IPS DF 4.7 (cell line): ENCODE measurements around the gene PASD1.

Experiments used
- DNase-seq: peaks from one replicate; pipeline ENCODE4 v3.0.0-alpha.2; 2013; ENCODE audit warnings: low spot score; ENCODE audit errors: extremely low read depth

PASD1 gene

DNA sequence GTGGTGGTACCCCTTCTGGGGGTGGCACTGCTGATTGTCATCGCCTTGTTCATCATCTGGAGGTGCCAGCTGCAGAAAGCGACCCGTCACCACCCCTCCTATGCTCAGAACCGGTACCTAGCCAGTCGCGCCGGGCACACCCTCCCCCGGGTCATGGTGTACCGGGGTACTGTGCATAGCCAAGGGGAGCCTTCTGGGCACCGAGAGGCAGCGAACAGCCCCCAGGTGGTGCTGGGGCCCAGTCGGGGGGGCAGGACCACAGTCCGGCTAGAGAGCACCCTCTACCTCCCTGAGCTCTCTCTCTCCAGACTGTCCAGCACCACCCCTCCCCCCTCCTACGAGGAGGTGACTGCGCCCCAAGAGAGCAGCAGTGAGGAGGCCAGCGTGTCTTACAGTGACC lies 137.1 kb downstream of the PASD1 start:
- no peak for DNase-seq

DNA sequence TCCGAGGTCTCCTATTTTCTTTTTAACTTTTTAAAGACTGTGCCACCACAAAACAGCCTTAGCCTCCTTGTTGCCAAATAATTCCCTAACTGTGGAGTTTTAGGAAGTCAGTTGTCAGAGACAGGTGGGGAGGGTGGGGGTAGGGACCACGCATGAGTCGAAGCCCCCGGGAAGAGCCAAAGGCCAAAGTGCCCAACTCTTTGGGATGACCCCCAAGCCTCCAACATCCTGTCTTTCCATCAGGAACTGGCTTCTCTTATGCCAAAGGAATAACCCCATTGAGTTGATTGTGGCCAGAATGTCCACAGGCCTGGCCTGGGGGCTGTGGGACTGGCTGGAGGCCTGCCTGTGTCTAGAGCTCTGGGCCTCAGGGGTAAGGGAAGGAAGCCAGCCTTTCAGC lies 137.6 kb downstream of the PASD1 start:
- no peak for DNase-seq

DNA sequence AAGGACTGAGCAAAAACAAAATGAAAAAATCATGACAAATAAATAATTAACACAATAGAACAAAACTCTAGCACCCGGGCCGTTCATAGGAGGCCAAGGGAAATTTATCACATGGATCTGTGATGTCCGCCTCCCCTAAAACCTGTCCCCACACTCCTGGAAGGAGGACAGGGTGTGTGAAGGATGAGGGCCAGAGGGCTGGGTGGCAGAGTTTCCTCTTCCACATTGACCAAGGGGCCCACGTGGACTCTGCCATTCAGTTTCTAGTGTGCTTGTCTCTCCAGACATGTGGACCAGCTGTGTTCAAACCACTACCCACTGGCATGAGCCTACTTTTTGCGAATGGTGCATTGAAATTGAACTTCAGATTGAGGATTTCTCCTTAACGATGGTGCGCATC lies 138.1 kb downstream of the PASD1 start:
- DNase-seq: no peak

DNA sequence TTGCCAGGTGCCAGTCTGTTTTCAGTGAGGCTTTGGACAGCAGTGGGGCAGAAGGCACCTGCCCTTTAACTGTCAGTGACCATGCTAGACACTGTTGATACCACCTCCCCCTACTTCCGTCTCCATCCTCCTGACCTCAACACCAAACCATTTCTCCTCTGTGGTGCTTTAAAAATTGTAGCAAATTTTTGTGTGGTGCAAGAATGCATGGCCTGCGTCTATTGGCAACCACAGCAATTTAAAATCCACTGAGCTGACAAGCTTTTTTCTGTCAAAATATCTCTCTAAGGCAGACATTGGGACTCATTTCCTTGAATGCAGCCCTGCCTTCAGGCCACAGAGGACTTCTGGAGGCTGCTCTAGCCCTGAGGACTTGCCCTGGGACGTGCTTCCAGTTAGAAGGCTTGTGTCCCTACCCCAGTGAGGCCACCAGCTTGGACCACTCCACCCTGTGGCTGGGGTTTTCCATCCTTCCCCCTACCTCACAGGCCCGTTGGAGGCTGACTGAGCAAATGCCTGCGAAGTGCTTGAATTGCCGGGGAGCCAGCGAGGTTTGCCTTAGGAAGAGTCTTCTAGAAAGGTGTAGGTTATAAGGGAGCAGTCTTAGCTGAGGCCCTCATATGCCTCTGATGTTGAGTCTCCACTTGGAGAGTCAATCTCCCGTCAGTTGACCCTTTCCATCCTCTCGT lies 138.7 kb downstream of the PASD1 start:
- no peak for DNase-seq

DNA sequence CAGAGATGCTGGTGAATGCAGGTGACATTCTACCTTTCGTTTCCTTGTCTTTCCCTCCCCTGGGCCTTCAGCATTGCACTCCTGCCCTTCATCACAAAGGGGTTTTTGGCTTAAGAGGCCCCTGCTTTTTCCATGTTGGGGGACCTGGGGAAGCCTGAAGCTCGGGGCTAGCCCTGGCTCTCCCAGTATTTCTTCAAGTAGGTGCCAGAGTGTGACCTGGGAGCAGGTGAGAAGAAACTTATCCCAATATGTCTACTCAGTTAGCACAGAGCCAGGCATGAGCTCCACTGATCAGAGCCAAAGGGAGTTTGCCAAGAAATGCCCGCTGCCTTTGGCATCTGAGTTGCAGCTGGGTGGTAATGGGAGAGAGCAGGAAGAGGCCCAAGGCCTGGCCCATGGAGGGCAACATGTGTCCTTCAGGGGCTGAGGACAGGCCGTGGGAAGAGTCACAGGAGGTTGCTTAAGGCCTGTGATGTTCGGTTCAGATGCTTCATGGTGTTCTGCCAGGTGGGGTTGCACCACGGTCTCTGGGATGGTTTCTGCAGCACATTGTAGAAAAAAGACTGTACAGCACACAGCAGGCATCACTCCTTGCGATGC lies 139.4 kb downstream of the PASD1 start:
- no peak for DNase-seq

DNA sequence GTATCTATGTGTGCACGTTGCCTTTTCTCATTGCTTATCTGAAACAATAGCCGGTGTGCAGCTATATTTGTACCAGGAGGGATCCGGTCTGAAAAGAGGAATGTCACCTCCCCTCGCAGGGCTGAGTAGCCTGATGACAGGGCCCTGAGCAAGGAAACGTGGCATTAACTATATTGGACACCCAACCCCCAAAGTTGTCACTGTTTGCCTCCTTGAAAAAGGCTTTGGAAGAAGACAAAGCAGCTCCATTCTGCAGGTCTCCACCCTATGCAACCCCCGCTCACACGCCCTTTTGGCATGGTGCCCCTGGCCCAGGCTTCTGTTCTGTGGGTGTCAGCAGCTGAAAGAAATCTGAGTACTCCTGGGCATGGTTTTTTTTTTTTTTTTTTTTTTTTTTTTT lies 140.0 kb downstream of the PASD1 start:
- DNase-seq: no peak

DNA sequence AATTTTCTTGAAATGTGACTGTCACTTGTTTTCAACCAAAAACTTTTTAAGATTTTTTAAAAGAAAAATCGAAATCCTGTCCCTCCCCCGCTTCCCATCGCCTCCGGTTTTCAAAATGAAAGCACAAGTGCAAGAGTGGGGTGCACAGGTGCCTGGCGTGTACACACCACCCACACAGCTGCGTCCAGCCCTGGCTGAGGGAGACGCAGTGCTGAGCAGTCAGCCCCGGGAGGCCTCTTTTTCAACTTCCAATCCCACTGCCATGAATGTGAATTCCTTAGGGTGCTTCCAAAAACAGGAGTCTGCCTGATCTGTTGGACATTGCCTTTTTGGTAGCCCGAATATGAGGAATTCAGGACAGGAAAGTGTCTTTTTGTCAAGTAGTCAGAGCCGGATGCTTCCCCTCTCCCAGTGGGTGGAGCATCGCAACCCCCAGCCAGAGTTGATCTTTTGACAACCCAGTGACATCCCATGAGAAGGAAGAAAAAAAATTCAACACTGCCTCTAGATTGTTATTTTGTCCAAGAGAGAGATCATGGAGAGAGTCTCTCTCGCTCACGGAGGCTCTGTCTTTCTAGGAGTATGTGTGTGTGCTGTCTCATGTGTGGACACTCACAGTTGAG lies 140.7 kb downstream of the PASD1 start:
- no peak for DNase-seq

DNA sequence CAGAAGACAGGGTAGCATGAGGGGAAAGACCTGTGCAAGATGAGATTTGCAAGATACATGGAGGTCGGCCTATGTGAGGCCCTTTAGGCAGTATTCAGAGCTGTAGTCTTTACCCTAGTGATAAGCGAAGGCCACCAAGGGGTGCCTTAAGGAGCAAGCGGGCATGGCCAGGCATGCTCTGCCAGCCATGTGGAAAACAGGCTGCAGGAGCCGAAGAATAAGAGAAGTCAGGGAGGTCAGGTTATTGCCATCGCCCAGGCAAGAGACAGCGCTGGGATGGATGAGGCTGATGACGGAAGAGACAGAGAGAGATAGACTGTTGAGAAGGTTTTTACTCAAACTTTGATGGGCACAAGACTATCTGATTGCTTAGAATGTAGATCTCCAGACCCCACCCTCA lies 145.3 kb downstream of the PASD1 start:
- DNase-seq: no peak

DNA sequence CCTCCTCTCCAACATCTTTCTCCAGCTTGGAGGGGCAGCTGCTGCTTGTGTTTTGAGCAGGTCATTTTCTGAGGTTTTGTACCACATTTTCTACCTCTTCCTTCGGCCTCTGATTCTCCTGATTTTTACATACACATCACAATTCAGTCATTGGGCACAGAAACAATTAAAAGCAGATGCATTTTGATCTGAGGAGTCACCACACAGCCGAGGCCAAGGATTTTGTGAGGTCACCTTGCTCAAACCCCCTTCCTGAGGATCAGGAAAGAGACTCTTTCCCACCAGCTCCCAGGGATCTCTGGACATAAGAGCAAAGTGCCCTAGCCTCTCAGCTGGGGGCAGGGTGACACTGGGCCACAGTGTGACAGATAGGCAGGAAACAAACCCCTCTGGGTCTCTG lies 147.0 kb downstream of the PASD1 start:
- DNase-seq: no peak

DNA sequence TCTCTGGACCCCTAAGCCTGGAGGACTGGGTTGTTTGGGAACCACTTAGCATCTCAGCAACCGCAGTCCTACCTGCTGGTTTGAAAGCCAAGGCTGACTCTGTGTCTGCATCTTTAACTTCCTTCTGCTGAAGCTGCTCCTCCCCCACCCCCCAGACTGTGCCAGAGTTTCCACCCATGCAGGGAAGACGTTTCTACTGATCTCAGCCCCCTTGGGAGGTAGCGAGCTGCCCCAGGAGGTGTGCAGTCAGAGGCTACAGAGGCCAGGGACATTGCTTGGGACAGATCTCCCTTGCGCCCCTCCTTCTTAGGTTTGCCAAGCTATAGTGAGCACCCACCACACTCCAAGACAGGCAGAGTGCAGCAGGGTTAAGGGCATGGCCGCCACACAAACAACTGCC lies 147.7 kb downstream of the PASD1 start:
- DNase-seq: no peak

DNA sequence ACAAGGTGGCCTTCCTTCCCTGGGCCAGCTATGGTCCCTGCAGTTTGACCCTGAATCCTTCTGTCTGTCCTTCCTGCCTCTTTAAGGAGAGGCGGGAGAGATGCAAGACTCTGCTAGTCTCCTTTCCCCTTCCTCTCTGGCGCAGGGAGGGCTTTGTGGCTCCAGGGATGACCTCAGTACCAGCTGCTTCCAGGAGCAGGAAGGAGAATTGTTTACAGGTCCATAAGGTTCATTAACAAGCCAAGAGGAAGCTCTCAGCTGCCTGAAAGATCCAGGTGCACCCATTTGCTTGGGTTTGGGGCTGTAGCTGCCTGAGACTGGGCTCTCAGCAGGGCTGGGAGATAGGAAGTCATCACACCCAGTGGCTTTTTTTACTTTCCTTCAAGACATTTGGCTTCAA lies 148.3 kb downstream of the PASD1 start:
- no peak for DNase-seq

DNA sequence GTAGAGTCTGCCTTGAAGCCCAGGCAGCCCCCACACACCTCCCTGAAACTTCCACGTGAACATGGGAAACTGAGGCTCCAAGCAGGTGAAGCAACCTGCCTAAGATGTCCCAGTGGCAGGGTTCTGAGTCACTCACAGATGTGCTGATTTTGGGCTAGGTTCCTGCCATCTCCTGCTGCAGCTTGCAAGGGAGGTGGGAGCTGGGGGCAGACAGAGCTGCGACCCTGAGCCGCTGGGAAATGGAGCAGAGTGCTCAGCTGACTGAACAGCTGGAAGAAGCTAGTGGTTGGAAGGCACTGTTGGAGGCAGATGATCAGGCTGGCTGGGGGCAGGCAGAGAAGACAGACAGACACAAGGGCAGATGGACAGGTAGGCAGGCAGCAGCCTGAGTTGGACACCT lies 148.8 kb downstream of the PASD1 start:
- no peak for DNase-seq

DNA sequence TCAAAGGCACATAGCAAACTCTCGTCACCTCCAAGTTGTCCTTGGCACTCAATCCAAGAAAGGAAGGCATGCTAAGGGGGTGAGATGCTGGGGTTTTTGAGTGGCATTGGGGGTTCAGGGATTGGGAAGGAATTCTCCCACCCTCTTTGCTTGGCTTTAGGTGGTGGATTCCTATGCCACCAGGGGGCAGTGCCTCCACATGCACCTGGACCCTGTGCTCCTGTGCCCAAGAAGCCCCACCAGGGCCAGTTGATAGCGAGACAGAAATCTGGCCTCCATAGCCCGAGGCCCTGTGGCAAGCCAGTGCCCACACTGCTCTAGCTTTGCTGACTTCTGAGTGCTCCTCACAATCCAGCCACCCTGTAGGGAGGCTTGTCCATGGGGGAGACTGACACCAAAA lies 150.4 kb downstream of the PASD1 start:
- DNase-seq: no peak

DNA sequence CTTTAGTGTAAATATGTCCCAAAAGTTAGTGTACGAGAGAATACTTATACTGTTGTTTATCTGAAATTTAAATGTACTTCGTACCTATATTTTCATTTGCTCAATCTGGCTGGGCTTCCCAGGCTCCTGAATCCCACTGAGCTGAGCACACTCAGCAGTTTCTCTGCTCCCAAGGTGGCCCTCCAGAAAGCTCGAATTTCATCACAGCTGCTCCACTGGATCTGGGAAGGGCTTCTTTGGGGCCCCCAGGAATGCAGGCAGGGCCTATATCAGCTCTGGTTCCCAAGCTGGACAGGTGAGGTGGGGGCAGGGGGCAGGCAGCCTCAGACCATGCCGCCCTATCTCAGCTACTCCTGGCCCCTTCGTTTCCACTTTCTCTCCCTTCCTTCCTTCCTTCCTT lies 150.9 kb downstream of the PASD1 start:
- DNase-seq: no peak

DNA sequence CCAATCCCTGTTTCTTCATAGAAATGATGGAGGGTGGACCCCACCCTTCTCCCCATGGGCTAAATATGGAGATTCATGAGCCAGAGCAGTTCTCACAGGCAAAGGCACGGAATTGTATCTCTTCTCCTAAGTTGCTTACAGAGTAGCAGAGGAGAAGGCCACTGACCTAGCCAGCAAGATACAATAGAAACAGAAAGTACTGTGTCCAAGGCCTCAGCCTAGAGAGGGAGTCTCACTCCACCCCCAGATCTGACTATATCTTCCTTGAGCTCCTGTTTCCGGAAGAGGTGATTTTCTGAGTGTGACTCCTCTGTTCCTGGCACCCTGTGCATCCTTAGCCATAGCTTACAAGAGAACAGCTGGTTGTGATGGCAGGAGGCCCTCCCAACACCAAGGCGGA lies 152.3 kb downstream of the PASD1 start, which contains the start of gene FATE1:
Gene FATE1, plus strand, starts transcription at position 284 of the 400 bp plus-strand sequence. Its CDS starts 85 bp downstream, at position 369.
- DNase-seq: no peak

DNA sequence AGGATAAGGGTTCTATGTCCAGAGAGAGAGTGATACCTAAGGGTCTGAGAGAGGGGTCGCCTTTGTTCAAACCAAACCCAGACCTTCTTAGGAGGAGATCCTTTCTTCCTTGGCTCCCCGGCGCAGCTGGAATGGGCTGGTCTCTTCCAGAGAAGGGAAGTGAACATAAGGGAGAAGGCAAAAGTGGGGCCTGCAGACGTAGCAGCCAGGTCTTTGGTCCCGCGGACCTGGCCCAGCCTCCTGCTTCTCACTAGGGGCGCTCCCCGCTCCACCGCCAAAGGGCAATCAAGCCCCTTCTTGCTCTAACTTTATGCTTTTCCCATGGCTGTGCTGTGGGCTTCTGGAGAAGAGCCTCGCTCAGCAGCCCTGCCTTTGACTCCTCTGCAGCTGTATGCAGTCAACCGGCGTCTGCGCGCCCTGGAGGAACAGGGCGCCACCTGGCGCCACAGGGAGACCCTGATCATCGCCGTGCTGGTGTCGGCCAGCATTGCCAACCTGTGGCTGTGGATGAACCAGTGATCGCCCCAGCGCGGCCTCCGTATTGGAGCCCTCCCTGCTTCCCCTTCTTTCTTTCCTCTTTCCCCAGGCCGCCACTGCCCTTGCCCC lies 158.9 kb downstream of the PASD1 start:
- DNase-seq: no peak

DNA sequence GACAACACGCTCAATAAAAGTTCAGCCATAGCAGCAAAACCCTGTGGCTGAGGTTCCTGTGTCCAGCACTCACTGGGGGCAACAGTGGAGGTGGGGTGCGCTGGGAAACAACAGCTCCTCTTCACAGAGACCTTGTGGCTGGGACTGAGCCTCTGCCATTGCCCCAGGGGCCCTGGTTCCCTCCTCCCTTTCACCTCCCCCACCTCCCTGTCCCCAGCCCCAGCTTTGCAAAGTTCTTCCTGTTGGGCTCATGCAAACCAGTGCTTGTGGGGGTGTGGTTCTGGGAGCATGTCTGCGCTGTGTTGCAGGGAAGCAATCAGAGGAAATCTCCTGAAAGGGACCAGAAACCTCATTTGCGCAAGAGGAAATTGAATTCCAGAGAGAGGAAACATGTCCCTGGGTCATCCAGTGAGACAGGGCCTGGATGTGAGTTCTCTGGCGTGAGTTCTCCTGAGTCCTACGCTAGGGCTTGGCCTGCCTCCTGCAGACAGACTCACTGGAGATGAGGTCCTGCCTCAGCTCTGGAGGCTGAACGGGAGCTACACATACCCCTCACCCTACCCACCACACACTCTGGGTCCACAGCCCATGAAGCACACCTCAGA lies 159.8 kb downstream of the PASD1 start:
- no peak for DNase-seq

DNA sequence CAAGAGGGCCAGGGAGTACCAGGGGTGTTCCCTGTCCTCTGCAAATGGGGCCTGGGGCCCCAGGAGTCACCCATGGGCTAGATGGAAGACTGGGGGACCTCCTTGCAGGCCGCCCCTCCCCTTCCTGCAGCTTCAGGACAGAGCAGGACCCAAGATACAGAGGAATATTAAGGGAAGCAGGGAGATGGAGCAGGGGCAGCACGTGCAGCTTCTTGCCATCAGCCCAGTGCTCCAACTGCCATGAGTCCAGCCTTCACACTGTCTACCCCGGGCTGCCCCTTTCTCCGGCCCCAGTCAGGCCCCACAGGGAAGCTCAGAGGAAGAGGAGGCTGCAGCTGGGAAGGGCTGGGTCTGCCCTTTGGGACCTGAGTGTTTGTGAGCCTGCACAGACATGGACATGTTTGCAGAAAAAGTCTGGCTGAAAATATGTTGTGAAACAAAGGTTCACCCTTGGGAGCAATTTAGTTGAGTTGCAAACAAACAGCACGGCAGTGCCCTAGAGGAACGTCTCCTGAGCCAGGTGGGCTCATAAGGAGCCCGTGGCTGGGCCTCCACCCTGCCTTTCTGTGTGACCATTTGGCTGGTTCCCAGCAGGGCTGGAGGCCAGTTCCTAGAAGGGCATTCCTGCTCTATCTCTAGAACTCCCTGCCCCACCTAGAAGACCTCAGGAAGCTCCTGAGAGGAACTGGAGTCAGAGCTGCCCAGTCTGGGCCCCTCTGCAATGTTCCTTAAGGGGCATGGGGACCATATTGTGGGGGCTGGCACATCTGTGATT lies 161.3 kb downstream of the PASD1 start:
- DNase-seq: no peak

DNA sequence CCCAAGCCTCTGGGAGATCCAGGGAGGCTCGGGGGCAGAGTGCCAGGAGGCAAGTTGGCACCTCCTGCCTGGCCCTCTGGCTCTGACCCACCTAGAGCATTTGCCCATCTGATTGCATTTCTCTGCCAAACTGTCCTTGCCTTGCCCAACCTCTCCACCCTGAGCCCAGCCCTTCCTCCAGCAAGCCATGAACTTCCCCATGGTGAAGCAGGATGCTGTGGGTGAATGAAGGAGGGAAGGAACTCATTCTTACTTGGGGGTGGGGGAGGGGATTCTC lies 161.8 kb downstream of the PASD1 start:
- DNase-seq: no peak
